K562 (cell line): ENCODE data around the gene ERCC6. TPM values are rescaled to one million over a fixed set of nuclear protein-coding genes. Genes with fewer than 3 reads are reported as not detected.

Experiments used
- ATAC-seq: fragments of 200-7000 bp; cut with Tn5 transposase; 3 replicates; pipeline ENCODE4 v1.9.1; 2020; ENCODE audit warnings: moderate library complexity
- BruUV-seq: library from RNA; stranded (reverse); fragments of 400-500 nt; replicated peaks from 2 replicates; lab custom pipeline; 2021; lab: Mats Ljungman, UMichigan
- CTCF ChIA-PET: fragments of 300-600 bp; formaldehyde crosslinking; extraction: SDS; loops from one replicate; lab custom pipeline; 2021; ENCODE audit warnings: low intra/inter-chr PET ratio; lab: Yijun Ruan, JAX
- POLR2A ChIA-PET: fragments of 300-600, 350-650 bp; sonication (Branson Sonifier 250); formaldehyde crosslinking; extraction: SDS; loops from one replicate; lab custom pipeline; 2021; ENCODE audit warnings: antibody characterized with exemption, inconsistent platforms; lab: Yijun Ruan, JAX
- DNase-seq, 4 experiments: peaks; one replicate each; pipeline versions ENCODE4 v3.0.0 to v3.0.0-alpha.2; 2011 to 2018; ENCODE audit warnings: low spot score in 3 of 4, mixed read lengths in 3 of 4; ENCODE audit errors: extremely low read depth in 1 of 4
- FAIRE-seq: peaks from 2 replicates; lab custom pipeline; 2011; peaks lifted over from hg19 to GRCh38; lab: Jason Lieb, UNC
- H2AFZ ChIP-seq: 2 replicates; pipeline ENCODE4 v1.6.0; 2011; ENCODE audit warnings: low read depth, low read length, control low read depth, inconsistent platforms
- H3K27ac ChIP-seq: fragments of 200-600 bp; 3 replicates; pipeline ENCODE4 v1.8.0; 2011; ENCODE audit warnings: low read depth, mild to moderate bottlenecking, control low read depth, inconsistent platforms, low read length, moderate library complexity, mixed read lengths; ENCODE audit errors: extremely low read depth
- H3K27me3 ChIP-seq, 2 experiments: fragments of 300-600 bp in 1 of 2; 2 replicates in 1 of 2; 3 replicates in 1 of 2; pipeline versions ENCODE4 v1.6.0 to v1.8.0; 2011; ENCODE audit warnings: inconsistent platforms in 2 of 2, low read length in 2 of 2, mild to moderate bottlenecking in 1 of 2, mixed read lengths in 1 of 2, moderate library complexity in 1 of 2; ENCODE audit not compliant: control insufficient read depth in 2 of 2, insufficient read depth in 2 of 2
- H3K36me3 ChIP-seq: fragments of 300-600 bp; 3 replicates; pipeline ENCODE4 v1.8.0; 2011; ENCODE audit warnings: mild to moderate bottlenecking, low read length, inconsistent platforms; ENCODE audit not compliant: control insufficient read depth, insufficient read depth
- H3K4me1 ChIP-seq, 2 experiments: fragments of 200-600 bp in 1 of 2; replicated peaks in 1 of 2; 2 replicates in 1 of 2; 3 replicates in 1 of 2; pipeline versions ENCODE4 v1.5.1 to v1.8.0; 2011; ENCODE audit warnings: inconsistent platforms in 2 of 2, low read length in 2 of 2, mild to moderate bottlenecking in 1 of 2, mixed read lengths in 1 of 2, moderate library complexity in 1 of 2; ENCODE audit not compliant: control insufficient read depth in 2 of 2, insufficient read depth in 2 of 2
- H3K4me2 ChIP-seq: 2 replicates; pipeline ENCODE4 v1.6.1; 2011; ENCODE audit warnings: low read length, control low read depth, inconsistent platforms, mixed read lengths; ENCODE audit not compliant: insufficient read depth
- H3K4me3 ChIP-seq: fragments of 200-600 bp; sonication (generic), shearing (Covaris generic); 2 replicates; pipeline ENCODE4 v1.5.1; 2016; ENCODE audit warnings: control low read depth, inconsistent platforms
- H3K79me2 ChIP-seq: fragments of 200-600 bp; 3 replicates; pipeline ENCODE4 v1.8.0; 2011; ENCODE audit warnings: low read length, inconsistent platforms; ENCODE audit not compliant: control insufficient read depth, insufficient read depth
- H3K9ac ChIP-seq, 2 experiments: 2 replicates each; pipeline versions ENCODE4 v1.6.0 to v1.6.1; 2011; ENCODE audit warnings: low read depth in 2 of 2, low read length in 2 of 2, control low read depth in 1 of 2, inconsistent platforms in 1 of 2, mild to moderate bottlenecking in 1 of 2, mixed read lengths in 1 of 2; ENCODE audit not compliant: insufficient read depth in 1 of 2
- H3K9me1 ChIP-seq: one replicate; pipeline ENCODE4 v1.6.0; 2011; ENCODE audit warnings: inconsistent platforms, mild to moderate bottlenecking, low read length, moderate library complexity; ENCODE audit not compliant: control insufficient read depth, insufficient read depth
- H3K9me3 ChIP-seq: replicated peaks from 2 replicates; pipeline ENCODE4 v1.5.1; 2011; ENCODE audit warnings: low read depth, low read length, inconsistent platforms; ENCODE audit not compliant: control insufficient read depth, insufficient read depth
- H4K20me1 ChIP-seq: replicated peaks from 2 replicates; pipeline ENCODE4 v1.6.1; 2011; ENCODE audit warnings: low read length, inconsistent platforms, mixed read lengths; ENCODE audit not compliant: control insufficient read depth, insufficient read depth
- ARID1B ChIP-seq: fragments of 450-650 bp; IDR thresholded peaks from 2 replicates; pipeline ENCODE4 v1.6.1; 2016; ENCODE audit warnings: antibody characterized with exemption, mild to moderate bottlenecking, inconsistent platforms
- BACH1 ChIP-seq: fragments of 200-800 bp; sonication (Bioruptor generic); IDR thresholded peaks from 2 replicates; pipeline ENCODE4 v1.6.1; 2016; ENCODE audit warnings: missing genetic modification characterization, missing compliant biosample characterization
- CC2D1A ChIP-seq: fragments of 450-650 bp; IDR thresholded peaks from 2 replicates; pipeline ENCODE4 v1.6.1; 2017; ENCODE audit warnings: mild to moderate bottlenecking
- COPS2 ChIP-seq: fragments of 450-650 bp; conservative IDR thresholded peaks from 2 replicates; pipeline ENCODE4 v1.6.1; 2016; ENCODE audit warnings: mild to moderate bottlenecking, moderate library complexity
- DDX20 ChIP-seq: fragments of 450-650 bp; IDR thresholded peaks from 2 replicates; pipeline ENCODE4 v1.6.1; 2016; ENCODE audit warnings: missing genetic modification characterization, low read depth, mild to moderate bottlenecking, missing compliant biosample characterization, moderate library complexity
- FUS ChIP-seq: fragments of 200-400 bp; formaldehyde crosslinking; optimal IDR thresholded peaks from 2 replicates; pipeline ENCODE3; 2017; ENCODE audit warnings: low read depth, low read length
- GATAD2B ChIP-seq: fragments of 450-650 bp; IDR thresholded peaks from 2 replicates; pipeline ENCODE4 v1.6.1; 2017; ENCODE audit warnings: mild to moderate bottlenecking, borderline replicate concordance
- MEF2D ChIP-seq: conservative IDR thresholded peaks from 2 replicates; pipeline ENCODE4 v1.6.1; 2016; ENCODE audit warnings: low read depth, missing genetic modification characterization, missing compliant biosample characterization
- NFE2L1 ChIP-seq: fragments of 450-650 bp; IDR thresholded peaks from 2 replicates; pipeline ENCODE4 v1.6.1; 2016; ENCODE audit warnings: missing genetic modification characterization, low read depth, mild to moderate bottlenecking, missing compliant biosample characterization, moderate library complexity, borderline replicate concordance
- NR2C1 ChIP-seq, 2 experiments: fragments of 450-650 bp; IDR thresholded peaks; 2 replicates each; pipeline ENCODE4 v1.6.1; 2017; ENCODE audit warnings: mild to moderate bottlenecking in 2 of 2, antibody characterized with exemption in 1 of 2, inconsistent platforms in 1 of 2, missing compliant biosample characterization in 1 of 2, missing genetic modification characterization in 1 of 2
- PHF20 ChIP-seq: fragments of 450-650 bp; IDR thresholded peaks from 2 replicates; pipeline ENCODE4 v1.6.1; 2018; ENCODE audit not compliant: partially characterized antibody
- PHF21A ChIP-seq: fragments of 450-650 bp; IDR thresholded peaks from 2 replicates; pipeline ENCODE4 v1.6.1; 2017; ENCODE audit warnings: low read depth, borderline replicate concordance
- RBFOX2 ChIP-seq: fragments of 200-400 bp; formaldehyde crosslinking; IDR thresholded peaks from 2 replicates; pipeline ENCODE4 v1.6.1; 2017; ENCODE audit warnings: low read depth, mild to moderate bottlenecking, low read length, moderate library complexity
- RBM17 ChIP-seq: fragments of 200-400 bp; formaldehyde crosslinking; IDR thresholded peaks from 2 replicates; pipeline ENCODE4 v1.6.1; 2017; ENCODE audit warnings: low read depth, mild to moderate bottlenecking, low read length, borderline replicate concordance
- RFX5 ChIP-seq: IDR thresholded peaks from 2 replicates; pipeline ENCODE4 v1.6.1; 2011; ENCODE audit warnings: low read depth, mild to moderate bottlenecking, improper control_type of control experiment, low read length
- RNF2 ChIP-seq: sonication (generic); IDR thresholded peaks from 2 replicates; pipeline ENCODE4 v1.6.1; 2016
- SAP30 ChIP-seq: fragments of 200-600 bp; sonication (generic); IDR thresholded peaks from 2 replicates; pipeline ENCODE4 v1.6.1; 2012; ENCODE audit warnings: borderline replicate concordance, low read depth, mild to moderate bottlenecking, moderate library complexity, low read length, control low read depth, inconsistent platforms; ENCODE audit not compliant: insufficient read depth, poor library complexity, severe bottlenecking
- SOX6 ChIP-seq: fragments of 450-650 bp; IDR thresholded peaks from 2 replicates; pipeline ENCODE4 v1.6.1; 2014; ENCODE audit warnings: mild to moderate bottlenecking
- TRIM24 ChIP-seq, 2 experiments: fragments of 450-650 bp; IDR thresholded peaks; 2 replicates each; pipeline ENCODE4 v1.6.1; 2016
- U2AF1 ChIP-seq: fragments of 200-400 bp; formaldehyde crosslinking; optimal IDR thresholded peaks from 2 replicates; pipeline ENCODE3; 2017; ENCODE audit warnings: mild to moderate bottlenecking, low read depth, low read length, moderate library complexity
- ZBTB8A ChIP-seq: fragments of 450-650 bp; IDR thresholded peaks from 2 replicates; pipeline ENCODE4 v1.6.1; 2018; ENCODE audit warnings: mild to moderate bottlenecking, moderate library complexity; ENCODE audit not compliant: partially characterized antibody
- ZKSCAN1 ChIP-seq: fragments of 150-350 bp; IDR thresholded peaks from 2 replicates; pipeline ENCODE4 v1.6.1; 2016; ENCODE audit warnings: low read depth, low read length
- ZNF12 ChIP-seq: sonication (generic); formaldehyde crosslinking; IDR thresholded peaks from 2 replicates; pipeline ENCODE4 v1.4.0; 2020; ENCODE audit warnings: mild to moderate bottlenecking, missing genetic modification reagents
- ZNF785 ChIP-seq: fragments of 250-450 bp; sonication (Bioruptor Pico); IDR thresholded peaks from 2 replicates; pipeline ENCODE4 v1.4.0; 2020; ENCODE audit warnings: mild to moderate bottlenecking
- ZSCAN29 ChIP-seq: fragments of 450-650 bp; IDR thresholded peaks from 2 replicates; pipeline ENCODE4 v1.6.1; 2017
- WGBS: fragments of 100-300 bp; shearing (Covaris generic); methylation state at CpG from one replicate; pipeline ENCODE4 v1.1.6; 2016; ENCODE audit warnings: low coverage, mixed read lengths; ENCODE audit not compliant: insufficient coverage; ENCODE audit errors: missing lambda C conversion rate; 5-methylcytosine and 5-hydroxymethylcytosine counted together
- in situ Hi-C: fragments of 300-500 bp; cut with MboI; formaldehyde crosslinking; loops from 4 replicates; pipeline ENCODE4 v1.15.0; 2018; ENCODE audit warnings: inconsistent platforms, mixed read lengths
- intact Hi-C: fragments of 100-400 bp; cut with micrococcal nuclease; formaldehyde crosslinking; loops from 2 replicates; pipeline ENCODE4 v1.14.2; 2022
- polyA plus RNA-seq, 8 experiments: library from polyadenylated mRNA; depleted of rRNA in 4 of 8; stranded (reverse) in 5 of 8; unstranded in 3 of 8; fragments of >200 nt; fragmentation: Nextera tagmentation in 2 of 8; fragmentation: Illumina TruSeq in 1 of 8; extraction: Ambion mirVana in 2 of 8; extraction: Trizol in 1 of 8; gene quantifications; 2 replicates each; pipeline versions ENCODE4 v1.2.1 to v1.2.3, GENCODE V29; 2011 to 2014; ENCODE audit warnings: inconsistent platforms in 1 of 8, missing spikeins in 1 of 8
- total RNA-seq, 7 experiments: library from RNA; depleted of rRNA in 6 of 7; stranded (reverse); fragments of >200 nt in 6 of 7; fragmentation: Illumina TruSeq in 2 of 7; extraction: Trizol in 2 of 7; gene quantifications; 2 replicates each; pipeline versions ENCODE4 v1.2.1 to v1.2.3, GENCODE V29; 2011 to 2021; ENCODE audit warnings: low replicate concordance in 1 of 7

The ERCC6 gene
- total and polyA plus RNA-seq, 9 of the 15 experiments (the other 6 are each of a cell fraction or from before 2014, with no cell fraction given), result 7.8 to 17.7 (median 11.8) TPM

DNA sequence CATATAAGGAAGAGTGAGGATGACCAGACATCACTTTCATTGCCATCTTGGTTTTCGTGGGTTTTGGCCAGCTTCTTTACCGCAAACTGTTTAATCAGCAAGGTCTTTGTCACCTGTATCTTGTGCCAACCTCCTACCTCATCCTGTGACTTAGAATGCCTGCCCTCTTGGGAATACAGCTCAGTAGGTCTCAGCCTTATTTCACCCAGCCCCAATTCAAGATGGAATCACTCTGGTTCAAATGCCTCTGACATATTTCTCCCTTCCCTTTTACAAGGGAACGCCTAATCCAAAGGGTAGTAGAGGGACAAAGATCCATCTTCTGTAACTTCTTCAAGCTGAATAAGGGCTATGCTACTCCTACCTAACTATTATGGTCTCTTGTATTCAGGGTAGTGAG is 4.7 kb upstream of the ERCC6 start (continued):
- TF ChIP-seq RBFOX2 (no peak), NR2C1 (IDR thresholded peaks at IDR 0.05) (no peak), NR2C1 (tag; IDR thresholded peaks at IDR 0.05) (peak; percentile 47; the same call in 1 of the 2 replicates), MEF2D (tag) (peak; percentile 30; the same call in 1 of the 2 replicates), DDX20 (tag) (peak; percentile 75; the same call in 1 of the 2 replicates), NFE2L1 (tag) (no peak), SAP30 (no peak), ZBTB8A (no peak), BACH1 (tag) (peak; percentile 63; the same call in 1 of the 2 replicates)

DNA sequence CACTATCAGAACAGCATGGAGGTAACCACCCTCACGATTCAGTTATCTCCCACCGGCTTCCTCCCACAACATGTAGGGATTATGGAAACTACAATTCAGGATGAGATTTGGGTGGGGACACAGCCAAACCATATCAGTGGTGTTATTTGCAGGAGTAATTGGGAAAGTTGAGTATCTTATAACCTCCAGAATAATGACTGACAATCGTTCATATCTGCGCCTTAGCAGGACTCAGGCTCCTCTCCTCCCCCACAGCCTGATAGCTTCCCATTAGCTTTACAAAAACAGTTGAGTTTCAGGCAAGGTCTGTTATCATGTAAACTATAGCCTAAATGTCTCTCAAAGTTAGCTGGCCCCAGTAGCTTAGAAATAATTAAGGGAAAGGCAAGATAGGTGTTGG is 3.4 kb upstream of the ERCC6 start:
- BruUV-seq, result no TSS peak
- POLR2A ChIA-PET, result no interaction called here
- TF ChIP-seq GATAD2B (no peak), COPS2 (no peak), ZSCAN29 (no peak), TRIM24 (IDR thresholded peaks at IDR 0.05) (peak; percentile 37 to 54; a peak in 2 of 4 replicates), RBM17 (no peak), ZNF785 (no peak), ZNF12 (no peak), ARID1B (peak; percentile 79), RFX5 (no peak), RNF2 (no peak), U2AF1 (no peak), PHF20 (no peak), ZKSCAN1 (no peak), CC2D1A (0 out of 2 replicates have a peak, but pooled peaks have one; percentile 36), PHF21A (no peak), SOX6 (peak; percentile 70; the same call in 1 of the 2 replicates), FUS (no peak)

More for the DNA sequence above, 3.4 kb upstream of the ERCC6 start:
- Histone ChIP-seq H3K4me1 (peaks cover 20 to 23% of the 10 kb centered on the region in 2 experiments; a peak in 4 of 5 replicates), H3K36me3 (no peaks in the 10 kb centered on the region), H3K9me1 (no peaks in the 10 kb centered on the region), H3K79me2 (peaks cover 12% of the 10 kb centered on the region), H3K9ac (no peak overlapping the region), H3K4me2 (no peak overlapping the region), H3K27me3 (no peaks in the 10 kb centered on the region), H3K27ac (peak overlapping the region; percentile 14; the same call in 1 of the 3 replicates), H4K20me1 (no peaks in the 10 kb centered on the region), H2AFZ (no peak overlapping the region), H3K9me3 (peaks cover 6% of the 10 kb centered on the region; the same call in 1 of the 2 replicates), H3K4me3 (no peak overlapping the region)
- intact Hi-C loops (no loop called here), in situ Hi-C loops (no loop called here)
- CTCF ChIA-PET, result no interaction called here
- DNase-seq (peak in 1 of 4 experiments; percentile 60), ATAC-seq (no peak), FAIRE-seq (no peak)
- WGBS, result 2% methylated on average over 4 of the region's 4 CpGs
